ENCODE results near the gene THRSP. TPM values are rescaled to one million over a fixed set of nuclear protein-coding genes. Genes with fewer than 3 reads are reported as not detected.
"Not testable (repeated sequence)": the region's sequence is repeated elsewhere in the genome, so short reads cannot be mapped to it uniquely, and the experiment has no call there.

THRSP gene
- total RNA-seq, 5 donors from 2014 or later (not counting 1 experiment from before 2014, with no cell fraction given), result not detected

DNA sequence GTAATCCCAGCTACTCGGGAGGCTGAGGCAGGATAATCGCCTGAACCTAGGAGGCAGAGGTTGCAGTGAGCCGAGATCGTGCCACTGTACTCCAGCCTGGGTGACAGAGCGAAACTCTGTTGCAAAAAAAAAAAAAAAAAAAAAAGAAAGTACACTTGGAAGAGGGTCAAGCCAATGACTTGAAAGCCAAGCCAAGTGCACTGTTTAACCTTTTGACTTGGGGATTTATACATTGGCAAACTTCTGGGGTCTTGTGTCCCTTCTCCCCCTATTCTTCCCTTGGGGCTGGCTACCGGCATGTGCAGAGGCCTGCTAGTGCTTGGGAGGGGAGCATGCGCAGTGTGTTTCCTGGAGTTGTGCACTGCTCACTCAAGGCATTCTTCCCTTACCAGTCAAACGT is 14.3 kb upstream of the THRSP start:
- H3K4me3 Mint-ChIP-seq, result no peak overlapping the region
- Histone ChIP-seq H3K27ac (ENCODE audit: low read length) (no peak overlapping the region), H3K4me1 (ENCODE audit: control insufficient read depth in 1 of 2, extremely low read depth in 1 of 2, insufficient read depth in 2 of 2, low read length in 2 of 2) (peaks cover 3 to 9% of the 10 kb centered on the region in 2 experiments), H3K36me3 (ENCODE audit: control insufficient read depth in 2 of 2, extremely low read depth in 1 of 2, insufficient read depth in 1 of 2, low read length in 1 of 2) (no peaks in the 10 kb centered on the region), H3K9me3 (no peaks in the 10 kb centered on the region), H3K4me3 (ENCODE audit: control insufficient read depth in 1 of 2, extremely low read depth in 1 of 2, low read length in 1 of 2) (no peak overlapping the region), H3K27me3 (replicated peaks in 1 of 2; ENCODE audit: control insufficient read depth in 2 of 2, extremely low read depth in 1 of 2, insufficient read depth in 2 of 2, low read length in 1 of 2) (no peaks in the 10 kb centered on the region)
- ATAC-seq (replicated peaks in 1 of 4), result no peak
- WGBS (ENCODE audit: insufficient coverage), result 43% methylated on average over 1 of the region's 8 CpGs
- no peak overlapping the region for H3K27ac Mint-ChIP-seq
- no peaks in the 10 kb centered on the region for H3K36me3 Mint-ChIP-seq
- no peaks in the 10 kb centered on the region for H3K9me3 Mint-ChIP-seq
- CTCF ChIA-PET, result no interaction called here
- no peaks in the 10 kb centered on the region for H3K27me3 Mint-ChIP-seq
- DNase-seq, result no peak
- H3K4me1 Mint-ChIP-seq, result peaks cover 6 to 12% (median 10%) of the 10 kb centered on the region in 3 donors
- POLR2A ChIA-PET, result no interaction called here

GRCh38 chr11:78050964-78051831 is 12.5 kb upstream of the THRSP start:
- ATAC-seq (replicated peaks in 1 of 4) (no peak), DNase-seq (no peak)
- Histone ChIP-seq H3K27ac (ENCODE audit: low read length) (no peak overlapping the region), H3K4me3 (ENCODE audit: control insufficient read depth in 1 of 2, extremely low read depth in 1 of 2, low read length in 1 of 2) (no peak overlapping the region), H3K4me1 (ENCODE audit: control insufficient read depth in 1 of 2, extremely low read depth in 1 of 2, insufficient read depth in 2 of 2, low read length in 2 of 2) (peaks cover 0 to 3% of the 10 kb centered on the region in 2 experiments), H3K9me3 (no peaks in the 10 kb centered on the region), H3K27me3 (replicated peaks in 1 of 2; ENCODE audit: control insufficient read depth in 2 of 2, extremely low read depth in 1 of 2, insufficient read depth in 2 of 2, low read length in 1 of 2) (no peaks in the 10 kb centered on the region), H3K36me3 (ENCODE audit: control insufficient read depth in 2 of 2, extremely low read depth in 1 of 2, insufficient read depth in 1 of 2, low read length in 1 of 2) (no peaks in the 10 kb centered on the region)
- Mint-ChIP-seq H3K27ac (no peak overlapping the region), H3K4me1 (peaks cover 0 to 4% (median 3%) of the 10 kb centered on the region in 3 donors), H3K9me3 (no peaks in the 10 kb centered on the region), H3K36me3 (no peaks in the 10 kb centered on the region), H3K4me3 (no peak overlapping the region), H3K27me3 (no peaks in the 10 kb centered on the region)
- 100% methylated on average over 1 of the region's 6 CpGs for WGBS (ENCODE audit: insufficient coverage)
- ChIA-PET CTCF (no interaction called here), POLR2A (interaction anchor here in 1 of 2 donors (0.5 kb wide), 1 partner anchor 54 kb away, joined by 3 read pairs; no protein-coding TSS in a partner anchor)

- Histone ChIP-seq H3K4me3 (ENCODE audit: control insufficient read depth in 1 of 2, extremely low read depth in 1 of 2, low read length in 1 of 2) (no peak overlapping the region), H3K4me1 (ENCODE audit: control insufficient read depth in 1 of 2, extremely low read depth in 1 of 2, insufficient read depth in 2 of 2, low read length in 2 of 2) (no peaks in the 10 kb centered on the region), H3K27me3 (replicated peaks in 1 of 2; ENCODE audit: control insufficient read depth in 2 of 2, extremely low read depth in 1 of 2, insufficient read depth in 2 of 2, low read length in 1 of 2) (no peaks in the 10 kb centered on the region), H3K27ac (ENCODE audit: low read length) (no peak overlapping the region), H3K9me3 (no peaks in the 10 kb centered on the region), H3K36me3 (ENCODE audit: control insufficient read depth in 2 of 2, extremely low read depth in 1 of 2, insufficient read depth in 1 of 2, low read length in 1 of 2) (no peaks in the 10 kb centered on the region)
- Mint-ChIP-seq H3K9me3 (no peaks in the 10 kb centered on the region), H3K27ac (no peak overlapping the region), H3K4me3 (no peak overlapping the region), H3K4me1 (no peaks in the 10 kb centered on the region), H3K36me3 (no peaks in the 10 kb centered on the region), H3K27me3 (no peaks in the 10 kb centered on the region)
- DNase-seq (no peak), ATAC-seq (replicated peaks in 1 of 4) (no peak)
- ChIA-PET POLR2A (no interaction called here), CTCF (interaction anchor here in 1 of 2 donors (1.3 kb wide), 1 partner anchor 9 kb away, joined by 3 read pairs; no protein-coding TSS in a partner anchor)
- WGBS (ENCODE audit: insufficient coverage), result 92% methylated on average over 2 of the region's 4 CpGs
Observed at GRCh38 chr11:78054971-78055370, 8.7 kb upstream of the THRSP start.

GRCh38 chr11:78056093-78056492 is 7.6 kb upstream of the THRSP start:
- ATAC-seq (replicated peaks in 1 of 4), result no peak
- no peaks in the 10 kb centered on the region for H3K9me3 ChIP-seq
- no peak overlapping the region for H3K4me3 Mint-ChIP-seq
- H3K9me3 Mint-ChIP-seq, result no peaks in the 10 kb centered on the region
- no peaks in the 10 kb centered on the region for H3K27me3 Mint-ChIP-seq
- no peak overlapping the region for H3K27ac Mint-ChIP-seq
- H3K36me3 Mint-ChIP-seq, result no peaks in the 10 kb centered on the region
- no peaks in the 10 kb centered on the region for H3K27me3 ChIP-seq (replicated peaks in 1 of 2; ENCODE audit: control insufficient read depth in 2 of 2, extremely low read depth in 1 of 2, insufficient read depth in 2 of 2, low read length in 1 of 2)
- POLR2A ChIA-PET, result no interaction called here
- no peaks in the 10 kb centered on the region for H3K4me1 ChIP-seq (ENCODE audit: control insufficient read depth in 1 of 2, extremely low read depth in 1 of 2, insufficient read depth in 2 of 2, low read length in 2 of 2)
- DNase-seq, result no peak
- no peaks in the 10 kb centered on the region for H3K36me3 ChIP-seq (ENCODE audit: control insufficient read depth in 2 of 2, extremely low read depth in 1 of 2, insufficient read depth in 1 of 2, low read length in 1 of 2)
- no peak overlapping the region for H3K27ac ChIP-seq (ENCODE audit: low read length)
- WGBS (ENCODE audit: insufficient coverage), result 80% methylated on average over 2 of the region's 3 CpGs
- no peaks in the 10 kb centered on the region for H3K4me1 Mint-ChIP-seq
- H3K4me3 ChIP-seq (ENCODE audit: control insufficient read depth in 1 of 2, extremely low read depth in 1 of 2, low read length in 1 of 2), result no peak overlapping the region
- CTCF ChIA-PET, result no interaction called here

DNA sequence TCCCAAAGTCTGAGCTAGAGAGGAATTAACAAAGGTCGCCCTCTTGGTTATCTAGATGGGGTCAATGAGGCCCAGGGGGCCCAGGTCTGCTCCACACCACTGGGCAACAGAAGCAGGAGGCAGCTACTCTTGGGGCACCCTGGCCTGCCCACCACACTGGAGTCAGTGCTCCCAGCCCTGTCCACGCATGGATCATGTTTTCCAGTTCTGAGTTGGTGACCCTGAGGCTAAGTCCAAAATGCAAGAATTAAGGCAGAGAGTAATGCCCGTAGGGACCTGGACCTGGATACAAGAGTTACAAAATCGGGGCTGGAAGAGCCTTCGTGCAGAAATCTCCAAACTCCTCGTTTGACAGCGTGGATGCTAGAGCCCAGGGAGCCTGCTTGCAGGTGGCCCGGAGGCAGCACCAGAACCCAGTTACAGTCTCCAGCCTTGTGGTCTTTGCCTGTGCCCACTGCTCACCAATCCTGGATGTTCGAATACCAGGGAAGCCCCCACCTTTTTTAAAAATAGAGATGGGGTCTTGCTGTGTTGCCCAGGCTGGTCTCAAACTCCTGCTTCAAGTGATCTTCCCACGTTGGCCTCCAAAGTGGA is 6.1 kb upstream of the THRSP start:
- no peak for ATAC-seq (replicated peaks in 1 of 4)
- Mint-ChIP-seq H3K27ac (no peak overlapping the region), H3K4me3 (no peak overlapping the region), H3K27me3 (no peaks in the 10 kb centered on the region), H3K4me1 (no peaks in the 10 kb centered on the region), H3K36me3 (no peaks in the 10 kb centered on the region), H3K9me3 (no peaks in the 10 kb centered on the region)
- H3K4me1 ChIP-seq (ENCODE audit: control insufficient read depth in 1 of 2, extremely low read depth in 1 of 2, insufficient read depth in 2 of 2, low read length in 2 of 2), result no peaks in the 10 kb centered on the region
- H3K36me3 ChIP-seq (ENCODE audit: control insufficient read depth in 2 of 2, extremely low read depth in 1 of 2, insufficient read depth in 1 of 2, low read length in 1 of 2), result no peaks in the 10 kb centered on the region
- DNase-seq, result no peak
- H3K4me3 ChIP-seq (ENCODE audit: control insufficient read depth in 1 of 2, extremely low read depth in 1 of 2, low read length in 1 of 2), result no peak overlapping the region
- H3K27me3 ChIP-seq (replicated peaks in 1 of 2; ENCODE audit: control insufficient read depth in 2 of 2, extremely low read depth in 1 of 2, insufficient read depth in 2 of 2, low read length in 1 of 2), result no peaks in the 10 kb centered on the region
- H3K27ac ChIP-seq (ENCODE audit: low read length), result no peak overlapping the region
- whole genome bisulfite sequencing (ENCODE audit: insufficient coverage), result 84% methylated on average over 8 of the region's 10 CpGs
- POLR2A ChIA-PET, result no interaction called here
- CTCF ChIA-PET, result interaction anchor here in 1 of 2 donors (0.6 kb wide), 1 partner anchor 137 kb away, joined by 3 read pairs; no protein-coding TSS in a partner anchor
- H3K9me3 ChIP-seq, result no peaks in the 10 kb centered on the region

GRCh38 chr11:78059749-78060328 is 3.8 kb upstream of the THRSP start:
- H3K27me3 Mint-ChIP-seq; CTCF ChIA-PET; H3K27ac Mint-ChIP-seq; H3K9me3 Mint-ChIP-seq; H3K36me3 Mint-ChIP-seq; H3K27ac ChIP-seq (ENCODE audit: low read length); ATAC-seq (replicated peaks in 1 of 4); H3K4me3 Mint-ChIP-seq; H3K27me3 ChIP-seq (replicated peaks in 1 of 2; ENCODE audit: control insufficient read depth in 2 of 2, extremely low read depth in 1 of 2, insufficient read depth in 2 of 2, low read length in 1 of 2); H3K36me3 ChIP-seq (ENCODE audit: control insufficient read depth in 2 of 2, extremely low read depth in 1 of 2, insufficient read depth in 1 of 2, low read length in 1 of 2); DNase-seq; H3K4me1 ChIP-seq (ENCODE audit: control insufficient read depth in 1 of 2, extremely low read depth in 1 of 2, insufficient read depth in 2 of 2, low read length in 2 of 2); H3K4me3 ChIP-seq (ENCODE audit: control insufficient read depth in 1 of 2, extremely low read depth in 1 of 2, low read length in 1 of 2); H3K9me3 ChIP-seq; POLR2A ChIA-PET; H3K4me1 Mint-ChIP-seq: not testable (repeated sequence)
- WGBS (ENCODE audit: insufficient coverage), result 100% methylated on average over 5 of the region's 9 CpGs

Data from T-cell (primary cell).